ENCODE measurements around the gene COMMD2. TPM values are rescaled to one million over a fixed set of nuclear protein-coding genes. Genes with fewer than 3 reads are reported as not detected.

COMMD2 gene
- total and polyA plus RNA-seq, 7 donors = 10.2 to 27.5 (median 17.1) TPM

DNA sequence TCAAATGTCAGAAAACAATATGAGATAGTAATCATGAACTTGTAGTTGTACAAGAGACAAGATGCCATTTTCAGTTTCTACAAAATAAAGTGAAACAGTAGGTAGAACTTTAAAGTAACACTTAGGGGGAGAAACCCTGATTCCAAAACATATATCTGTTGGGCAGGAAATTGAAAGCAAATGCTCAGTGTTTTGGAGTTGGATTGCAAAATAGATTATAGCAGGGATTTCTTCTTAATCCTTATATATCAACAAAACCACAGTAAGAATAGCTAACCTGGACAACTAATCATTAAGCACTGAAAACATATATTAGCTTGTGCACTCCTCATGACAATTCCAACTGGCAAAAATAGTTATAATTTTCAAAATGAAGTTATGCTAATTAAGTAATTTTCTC, 46.9 kb downstream of the COMMD2 start:
- Histone ChIP-seq H3K4me3 (no peak overlapping the region), H3K9me3 (no peaks in the 10 kb centered on the region), H3K36me3 (no peaks in the 10 kb centered on the region), H3K4me1 (no peaks in the 10 kb centered on the region), H3K27ac (no peak overlapping the region), H3K27me3 (no peaks in the 10 kb centered on the region)
- no peak for DNase-seq
- intact Hi-C loops (cut with DNase I) = no loop called here
- TF ChIP-seq EP300 (IDR thresholded peaks at IDR 0.05) (no peak), POLR2AphosphoS5 (IDR thresholded peaks at IDR 0.05) (no peak), POLR2A (IDR thresholded peaks at IDR 0.05) (no peak)
- TF ChIP-seq, protein P1, sequence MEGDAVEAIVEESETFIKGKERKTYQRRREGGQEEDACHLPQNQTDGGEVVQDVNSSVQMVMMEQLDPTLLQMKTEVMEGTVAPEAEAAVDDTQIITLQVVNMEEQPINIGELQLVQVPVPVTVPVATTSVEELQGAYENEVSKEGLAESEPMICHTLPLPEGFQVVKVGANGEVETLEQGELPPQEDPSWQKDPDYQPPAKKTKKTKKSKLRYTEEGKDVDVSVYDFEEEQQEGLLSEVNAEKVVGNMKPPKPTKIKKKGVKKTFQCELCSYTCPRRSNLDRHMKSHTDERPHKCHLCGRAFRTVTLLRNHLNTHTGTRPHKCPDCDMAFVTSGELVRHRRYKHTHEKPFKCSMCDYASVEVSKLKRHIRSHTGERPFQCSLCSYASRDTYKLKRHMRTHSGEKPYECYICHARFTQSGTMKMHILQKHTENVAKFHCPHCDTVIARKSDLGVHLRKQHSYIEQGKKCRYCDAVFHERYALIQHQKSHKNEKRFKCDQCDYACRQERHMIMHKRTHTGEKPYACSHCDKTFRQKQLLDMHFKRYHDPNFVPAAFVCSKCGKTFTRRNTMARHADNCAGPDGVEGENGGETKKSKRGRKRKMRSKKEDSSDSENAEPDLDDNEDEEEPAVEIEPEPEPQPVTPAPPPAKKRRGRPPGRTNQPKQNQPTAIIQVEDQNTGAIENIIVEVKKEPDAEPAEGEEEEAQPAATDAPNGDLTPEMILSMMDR (IDR thresholded peaks at IDR 0.05) = no peak

DNA sequence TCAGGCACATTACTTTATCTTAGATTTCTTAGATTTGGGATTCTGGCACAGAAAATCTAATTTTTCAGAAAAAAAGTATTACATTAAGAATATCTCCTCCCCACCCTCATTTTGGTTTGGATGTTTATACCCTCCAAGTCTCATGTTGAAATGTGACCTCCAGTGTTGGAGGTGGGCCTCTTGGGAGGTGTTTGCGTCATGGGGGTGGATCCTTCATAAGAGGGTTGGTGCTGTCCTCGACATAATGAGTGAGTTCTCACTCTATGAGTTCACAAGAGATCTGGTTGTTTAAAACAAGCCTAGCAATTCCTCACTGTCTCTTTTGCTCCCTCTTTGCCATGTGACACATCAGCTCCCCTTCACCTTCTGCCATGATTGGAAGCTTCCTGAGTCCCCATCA, 48.8 kb downstream of the COMMD2 start:
- H3K4me3 ChIP-seq = no peak overlapping the region
- DNase-seq = peak; percentile 89
- WGBS, 2 donors = 75 to 82% methylated on average over 2 of the region's 2 CpGs
- H3K4me1 ChIP-seq = no peaks in the 10 kb centered on the region
- H3K36me3 ChIP-seq = no peaks in the 10 kb centered on the region
- intact Hi-C loops (cut with DNase I) = no loop called here
- H3K27ac ChIP-seq = peak overlapping the region in 2 of 4 donors; percentile 21 to 41
- TF ChIP-seq, protein P1 (IDR thresholded peaks at IDR 0.05) = no peak
- TF ChIP-seq POLR2AphosphoS5 (IDR thresholded peaks at IDR 0.05) (peak in 1 of 4 donors; percentile 29), EP300 (IDR thresholded peaks at IDR 0.05) (no peak), POLR2A (IDR thresholded peaks at IDR 0.05) (no peak)
- peaks cover 0 to 7% (median 2%) of the 10 kb centered on the region in 4 donors for H3K9me3 ChIP-seq
- H3K27me3 ChIP-seq = no peaks in the 10 kb centered on the region

DNA sequence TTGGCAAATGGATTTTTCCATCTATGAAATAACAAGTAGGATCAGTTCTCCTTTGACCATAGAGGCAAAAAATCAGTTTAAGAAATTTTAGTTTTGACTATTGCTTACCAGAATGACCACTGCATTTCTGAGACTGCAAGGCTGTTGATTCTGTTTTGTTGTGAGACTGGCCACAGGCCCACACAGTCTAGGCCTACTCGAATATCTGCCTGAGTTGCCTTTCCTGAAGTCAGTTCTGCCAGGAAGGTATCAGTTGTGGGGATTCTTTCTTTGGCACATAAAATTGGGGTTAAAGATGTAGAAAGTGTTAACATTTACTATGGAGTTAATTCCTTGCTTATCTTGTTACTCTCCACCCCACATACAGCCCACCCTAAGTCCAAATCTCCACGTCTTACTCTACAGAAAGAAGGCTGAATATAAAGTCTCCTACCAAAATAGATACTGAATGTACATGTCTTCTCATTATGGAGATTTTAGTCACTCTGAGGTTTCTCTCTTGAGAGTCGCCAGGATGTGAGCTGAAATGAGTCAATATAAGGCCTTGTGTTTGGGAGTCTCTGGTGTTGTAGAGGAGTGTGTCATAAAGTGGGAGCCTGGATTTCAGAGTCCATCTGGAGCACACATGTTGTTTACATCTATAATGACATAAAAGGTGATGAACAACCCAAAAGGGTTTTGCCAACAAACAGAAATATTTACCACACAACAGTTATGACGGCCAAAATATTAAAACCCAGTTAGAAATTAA, 49.4 kb downstream of the COMMD2 start:
- Histone ChIP-seq H3K36me3 (no peaks in the 10 kb centered on the region), H3K27ac (peak overlapping the region; percentile 3 to 61 (median 31)), H3K4me3 (no peak overlapping the region), H3K4me1 (no peaks in the 10 kb centered on the region), H3K27me3 (no peaks in the 10 kb centered on the region), H3K9me3 (peaks cover 0 to 9% (median 3%) of the 10 kb centered on the region in 4 donors)
- DNase-seq = no peak
- TF ChIP-seq EP300 (IDR thresholded peaks at IDR 0.05) (no peak), POLR2A (IDR thresholded peaks at IDR 0.05) (no peak), POLR2AphosphoS5 (IDR thresholded peaks at IDR 0.05) (no peak)
- TF ChIP-seq, protein P1 (IDR thresholded peaks at IDR 0.05) = no peak
- intact Hi-C loops (cut with DNase I) = no loop called here
- WGBS, 2 donors = 67 to 76% methylated on average over 4 of the region's 4 CpGs

DNA sequence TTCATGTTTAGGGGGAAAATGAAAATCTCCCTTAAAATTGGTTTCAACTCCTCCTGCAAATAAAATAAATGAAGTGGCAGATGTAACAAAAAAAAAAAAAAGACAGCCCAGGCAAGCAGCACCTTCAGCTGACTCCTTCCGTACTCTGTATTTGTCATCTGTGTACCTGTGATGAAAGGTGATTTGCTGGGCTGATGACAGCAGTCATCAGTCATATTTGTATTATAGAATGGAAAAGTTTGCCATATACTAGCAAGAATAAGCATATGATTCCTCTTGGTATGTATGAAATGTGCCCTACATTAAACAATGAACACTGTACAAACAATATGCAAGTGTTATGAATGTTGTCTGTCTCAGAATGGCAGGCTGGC, 50.3 kb downstream of the COMMD2 start:
- intact Hi-C loops (cut with DNase I) = no loop called here
- Histone ChIP-seq H3K9me3 (peaks cover 0 to 9% (median 3%) of the 10 kb centered on the region in 4 donors), H3K4me1 (no peaks in the 10 kb centered on the region), H3K4me3 (no peak overlapping the region), H3K27ac (no peak overlapping the region), H3K27me3 (no peaks in the 10 kb centered on the region), H3K36me3 (no peaks in the 10 kb centered on the region)
- WGBS, 2 donors = 88 to 93% methylated on average over 1 of the region's 1 CpG
- no peak for DNase-seq
- no peak for TF ChIP-seq POLR2AphosphoS5 (IDR thresholded peaks at IDR 0.05)

DNA sequence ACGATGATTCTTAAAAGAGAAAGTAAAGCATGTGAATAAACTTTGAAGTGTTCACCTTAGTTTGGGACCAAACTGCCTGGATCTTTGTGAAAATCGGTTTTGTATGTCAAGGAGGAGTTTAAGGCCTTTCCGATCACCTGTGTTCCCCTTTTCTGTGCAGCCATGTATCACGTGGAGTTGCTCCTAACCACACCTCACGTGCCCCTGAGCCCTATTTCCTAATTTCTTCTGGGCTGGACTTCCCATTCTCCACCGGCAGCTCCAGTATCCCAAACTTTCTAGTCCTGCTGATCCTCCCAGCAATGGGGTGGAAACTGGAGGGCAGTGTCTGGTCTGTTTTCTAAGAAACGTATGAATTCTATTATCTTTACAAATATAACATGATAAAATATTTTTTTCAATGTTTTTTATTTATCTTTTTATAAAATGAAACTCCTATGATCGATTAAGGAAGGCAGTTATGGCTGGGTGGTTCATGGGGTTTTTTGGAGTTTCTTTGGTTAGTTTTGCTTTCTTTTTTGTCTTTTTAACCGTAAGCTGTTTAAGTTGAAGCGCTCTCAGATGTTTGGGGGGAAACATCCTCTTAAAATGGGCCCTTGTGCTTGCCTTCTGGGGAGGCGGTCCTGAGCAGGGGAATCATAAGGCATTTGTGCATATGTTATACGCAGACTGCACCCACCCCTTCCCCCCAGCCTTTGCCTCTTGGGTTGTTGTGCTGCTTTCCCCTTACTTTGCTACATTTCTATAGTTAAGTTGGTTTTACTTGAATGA, 50.9 kb downstream of the COMMD2 start:
- no peak overlapping the region for H3K27ac ChIP-seq
- H3K36me3 ChIP-seq = no peaks in the 10 kb centered on the region
- H3K4me3 ChIP-seq = no peak overlapping the region
- intact Hi-C loops (cut with DNase I) = no loop called here
- H3K9me3 ChIP-seq = peaks cover 0 to 9% (median 3%) of the 10 kb centered on the region in 4 donors
- DNase-seq = no peak
- TF ChIP-seq POLR2AphosphoS5 (IDR thresholded peaks at IDR 0.05) (no peak), EP300 (IDR thresholded peaks at IDR 0.05) (no peak)
- TF ChIP-seq, protein P1 (IDR thresholded peaks at IDR 0.05) = no peak
- H3K4me1 ChIP-seq = no peaks in the 10 kb centered on the region
- WGBS, 2 donors = 79 to 80% methylated on average over 12 of the region's 12 CpGs
- H3K27me3 ChIP-seq = no peaks in the 10 kb centered on the region
